ENCODE data around the gene NES.

NES gene

GRCh38 chr1:156662005-156662799, 15.0 kb downstream of the NES start:
- DNase-seq (ENCODE audit: low spot score): peak; percentile 52

- no peak for DNase-seq (ENCODE audit: low spot score)
Observed at GRCh38 chr1:156660752-156661112, 16.5 kb downstream of the NES start.

- DNase-seq (ENCODE audit: low spot score): peak; percentile 96
Observed at GRCh38 chr1:156659988-156660751, 17.0 kb downstream of the NES start.

GRCh38 chr1:156659661-156659987, 17.6 kb downstream of the NES start:
- no peak for DNase-seq (ENCODE audit: low spot score)

- no peak for DNase-seq (ENCODE audit: low spot score)
Observed at GRCh38 chr1:156658945-156659574, 18.1 kb downstream of the NES start.

- no peak for DNase-seq (ENCODE audit: low spot score)
Observed at GRCh38 chr1:156658496-156658895, 18.7 kb downstream of the NES start.

- no peak for DNase-seq (ENCODE audit: low spot score)
Observed at GRCh38 chr1:156657741-156658319, 19.4 kb downstream of the NES start.

- DNase-seq (ENCODE audit: low spot score): peak; percentile 68
Observed at GRCh38 chr1:156656806-156657740, 20.1 kb downstream of the NES start.

GRCh38 chr1:156655904-156656516, 21.2 kb downstream of the NES start:
- no peak for DNase-seq (ENCODE audit: low spot score)

- no peak for DNase-seq (ENCODE audit: low spot score)
Observed at GRCh38 chr1:156655151-156655903, 21.9 kb downstream of the NES start.

- DNase-seq (ENCODE audit: low spot score): no peak
Observed at GRCh38 chr1:156654700-156655099, 22.5 kb downstream of the NES start.

GRCh38 chr1:156652992-156653355, 24.2 kb downstream of the NES start:
- DNase-seq (ENCODE audit: low spot score): no peak

- DNase-seq (ENCODE audit: low spot score): no peak
Observed at GRCh38 chr1:156652131-156652991, 24.8 kb downstream of the NES start.

- no peak for DNase-seq (ENCODE audit: low spot score)
Observed at GRCh38 chr1:156648951-156649350, 28.3 kb downstream of the NES start.

- no peak for DNase-seq (ENCODE audit: low spot score)
Observed at GRCh38 chr1:156648496-156648895, 28.7 kb downstream of the NES start.

GRCh38 chr1:156647351-156647750, 29.9 kb downstream of the NES start:
- DNase-seq (ENCODE audit: low spot score): no peak

- DNase-seq (ENCODE audit: low spot score): no peak
Observed at GRCh38 chr1:156646738-156647211, 30.4 kb downstream of the NES start.

GRCh38 chr1:156645666-156646065, 31.5 kb downstream of the NES start:
- no peak for DNase-seq (ENCODE audit: low spot score)

GRCh38 chr1:156645056-156645455, 32.2 kb downstream of the NES start:
- no peak for DNase-seq (ENCODE audit: low spot score)
